HG02678 (cell line): ENCODE data around the gene HARS2.
"Not testable (repeated sequence)": the region's sequence is repeated elsewhere in the genome, so short reads cannot be mapped to it uniquely, and the experiment has no call there.

Experiments
- ATAC-seq: cut with Tn5 transposase; IDR thresholded peaks from one replicate; pipeline ENCODE4 v1.9.1; 2021; ENCODE audit warnings: mild to moderate bottlenecking, moderate library complexity; ENCODE audit not compliant: unreplicated experiment

The HARS2 gene, protein sequence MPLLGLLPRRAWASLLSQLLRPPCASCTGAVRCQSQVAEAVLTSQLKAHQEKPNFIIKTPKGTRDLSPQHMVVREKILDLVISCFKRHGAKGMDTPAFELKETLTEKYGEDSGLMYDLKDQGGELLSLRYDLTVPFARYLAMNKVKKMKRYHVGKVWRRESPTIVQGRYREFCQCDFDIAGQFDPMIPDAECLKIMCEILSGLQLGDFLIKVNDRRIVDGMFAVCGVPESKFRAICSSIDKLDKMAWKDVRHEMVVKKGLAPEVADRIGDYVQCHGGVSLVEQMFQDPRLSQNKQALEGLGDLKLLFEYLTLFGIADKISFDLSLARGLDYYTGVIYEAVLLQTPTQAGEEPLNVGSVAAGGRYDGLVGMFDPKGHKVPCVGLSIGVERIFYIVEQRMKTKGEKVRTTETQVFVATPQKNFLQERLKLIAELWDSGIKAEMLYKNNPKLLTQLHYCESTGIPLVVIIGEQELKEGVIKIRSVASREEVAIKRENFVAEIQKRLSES

DNA sequence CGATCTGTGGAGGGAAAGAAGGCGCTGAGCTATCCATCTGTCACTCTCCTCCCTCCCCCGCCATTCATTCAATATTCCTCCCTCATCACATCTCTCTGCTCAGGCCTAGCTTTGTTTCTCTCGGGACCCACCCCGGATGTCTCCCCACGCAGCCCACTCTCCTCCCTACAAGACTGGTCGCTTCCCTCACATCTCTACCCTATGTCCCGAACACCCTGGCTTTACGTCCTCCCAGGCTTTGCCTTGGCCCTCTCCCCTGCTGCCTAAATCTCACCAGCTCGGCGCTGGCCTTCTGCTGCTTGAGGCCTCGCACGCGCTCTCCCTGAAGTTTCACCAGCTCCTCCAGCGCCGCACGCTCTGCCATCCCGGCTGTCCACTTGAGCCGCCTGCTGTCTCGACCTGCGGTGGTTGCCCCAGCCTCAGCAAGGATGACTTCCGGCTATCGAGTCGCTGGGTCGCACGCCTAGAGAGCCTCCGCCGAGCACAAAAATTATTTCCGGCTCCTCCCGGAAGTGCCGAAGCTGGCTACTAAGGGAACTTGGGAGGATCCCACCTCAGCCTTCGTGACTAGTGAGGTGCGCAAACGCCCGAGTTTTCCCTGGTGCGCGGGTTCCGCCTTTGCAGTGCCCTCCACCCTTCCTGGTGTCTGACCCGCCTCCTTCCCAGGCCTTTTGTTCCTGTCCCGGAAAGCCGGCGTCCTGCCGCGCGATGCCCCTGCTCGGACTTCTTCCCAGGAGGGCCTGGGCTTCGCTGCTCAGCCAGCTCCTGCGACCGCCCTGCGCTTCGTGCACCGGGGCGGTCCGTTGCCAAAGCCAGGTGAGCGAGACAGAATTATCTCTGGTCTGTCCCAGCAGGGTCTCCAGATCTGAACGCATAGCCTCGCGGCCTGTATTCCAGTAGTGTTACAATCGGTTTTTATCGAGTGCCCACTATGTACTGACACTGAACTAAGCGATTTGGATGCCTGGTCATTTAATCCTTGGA is at the start of gene HARS2, which contains the start of gene HARS1:
HARS2 (plus strand) TSS at position 515 of the 984 bp plus-strand sequence; CDS start at position 709, 194 bp downstream.
HARS1 (minus strand) TSS at position 430 of the 984 bp plus-strand sequence; CDS start at position 364, 66 bp downstream.
- ATAC-seq: peak; percentile 97

DNA sequence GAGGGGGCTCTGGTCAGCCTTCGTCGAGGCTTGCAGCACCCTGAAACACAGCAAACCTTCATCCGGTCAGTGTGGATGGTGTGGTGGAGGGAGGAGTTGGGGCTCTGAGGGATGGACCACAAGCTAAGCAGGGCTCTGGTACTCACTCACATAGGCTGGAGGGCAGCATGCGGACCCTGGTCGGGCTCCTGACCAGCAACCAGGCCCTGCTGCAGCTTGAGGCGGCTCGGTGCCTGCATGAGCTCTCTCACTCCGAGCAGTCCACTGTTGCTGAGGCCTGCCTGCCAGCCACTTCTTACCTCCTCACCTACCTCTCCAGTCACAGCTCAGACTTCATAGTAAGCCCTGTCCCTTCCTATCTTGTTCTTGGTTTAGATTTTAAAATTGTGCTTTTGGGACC is 49.5 kb upstream of the HARS2 start:
- no peak for ATAC-seq

DNA sequence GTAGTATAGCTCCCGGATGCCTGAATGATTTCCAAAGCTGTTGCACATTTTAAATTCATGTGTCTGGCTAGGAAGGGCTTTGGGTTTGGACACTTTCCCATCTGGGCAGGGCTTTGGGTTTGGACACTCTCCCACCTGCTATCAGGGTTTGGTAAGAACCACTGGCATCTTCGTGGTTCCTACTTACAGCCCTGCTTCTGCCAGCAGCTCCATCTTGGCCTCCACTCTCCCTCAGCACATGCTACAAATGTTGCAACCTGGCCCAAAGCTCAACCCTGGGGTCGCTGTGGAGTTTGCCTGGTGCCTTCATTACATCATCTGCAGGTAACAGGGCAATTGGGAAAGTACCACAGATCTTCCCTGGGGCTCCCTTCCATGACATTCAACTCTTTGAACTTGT is 48.5 kb upstream of the HARS2 start:
- no peak for ATAC-seq

DNA sequence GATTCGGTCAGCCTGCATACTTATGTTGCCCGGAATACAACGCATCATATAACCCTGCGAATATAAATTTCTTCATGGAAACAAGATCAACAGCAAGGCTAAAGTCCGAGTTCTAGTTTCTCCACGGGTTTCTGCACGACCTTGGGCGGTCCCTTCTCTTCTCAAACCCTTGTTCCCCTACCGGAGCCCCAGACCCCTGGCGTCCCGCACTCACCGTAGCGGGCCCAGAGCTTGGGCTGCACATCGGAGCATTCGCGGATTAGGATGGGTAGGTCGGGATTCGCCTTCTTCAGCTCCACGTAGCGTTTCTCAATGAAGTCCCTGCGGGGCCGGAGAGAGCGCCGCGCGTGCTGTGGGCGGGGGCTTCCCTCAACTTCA is 44.2 kb upstream of the HARS2 start:
- ATAC-seq: peak; percentile 38

DNA sequence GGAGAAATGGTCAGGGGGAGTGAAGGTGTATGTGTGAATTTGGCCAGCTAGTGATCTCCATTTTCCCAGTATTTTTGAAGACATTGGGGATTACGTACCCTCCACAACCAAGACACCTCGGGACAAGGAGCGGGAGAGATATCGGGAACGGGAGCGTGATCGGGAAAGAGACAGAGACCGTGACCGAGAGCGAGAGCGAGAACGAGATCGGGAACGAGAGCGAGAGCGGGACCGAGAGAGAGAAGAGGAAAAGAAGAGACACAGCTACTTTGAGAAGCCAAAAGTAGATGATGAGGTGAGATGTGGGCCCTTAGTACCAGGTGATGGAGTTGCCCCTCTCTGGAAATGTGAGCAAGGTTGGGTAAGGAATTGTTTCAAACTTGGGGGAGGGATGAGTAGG is 32.4 kb upstream of the HARS2 start:
- no peak for ATAC-seq

DNA sequence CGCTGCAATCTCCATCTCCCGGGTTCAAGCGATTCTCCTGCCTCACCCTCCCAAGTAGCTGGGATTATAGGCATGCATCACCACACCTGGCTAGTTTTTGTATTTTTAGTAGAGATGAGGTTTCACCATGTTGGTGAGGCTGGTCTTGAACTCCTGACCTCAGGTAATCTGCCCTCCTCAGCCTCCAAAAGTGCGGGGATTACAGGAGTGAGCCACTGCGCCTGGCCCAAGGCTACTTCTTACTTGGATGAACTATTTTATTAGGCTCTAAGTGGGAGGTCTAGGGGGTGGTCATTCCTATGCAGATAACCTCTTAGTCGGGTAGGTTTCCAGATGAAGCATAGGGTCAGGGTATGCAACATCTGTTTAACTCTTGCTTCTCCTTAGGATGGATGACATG is 30.9 kb upstream of the HARS2 start:
- not testable (repeated sequence) for ATAC-seq

DNA sequence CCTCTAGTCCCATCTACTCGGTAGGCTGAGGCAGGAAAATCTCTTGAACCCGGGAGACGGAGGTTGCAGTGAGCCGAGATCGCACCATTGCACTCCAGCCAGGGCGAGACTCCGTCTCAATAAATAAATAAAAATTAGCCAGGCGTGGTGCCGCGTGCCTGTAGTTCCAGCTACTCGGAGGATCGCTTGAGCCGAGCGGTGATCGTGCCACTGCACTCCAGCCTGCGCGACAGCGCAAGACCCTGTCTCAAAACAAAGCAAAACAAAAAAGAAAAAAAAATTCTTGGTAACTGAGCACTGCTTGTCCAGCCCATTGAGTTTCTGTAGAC is 27.3 kb upstream of the HARS2 start:
- no peak for ATAC-seq

DNA sequence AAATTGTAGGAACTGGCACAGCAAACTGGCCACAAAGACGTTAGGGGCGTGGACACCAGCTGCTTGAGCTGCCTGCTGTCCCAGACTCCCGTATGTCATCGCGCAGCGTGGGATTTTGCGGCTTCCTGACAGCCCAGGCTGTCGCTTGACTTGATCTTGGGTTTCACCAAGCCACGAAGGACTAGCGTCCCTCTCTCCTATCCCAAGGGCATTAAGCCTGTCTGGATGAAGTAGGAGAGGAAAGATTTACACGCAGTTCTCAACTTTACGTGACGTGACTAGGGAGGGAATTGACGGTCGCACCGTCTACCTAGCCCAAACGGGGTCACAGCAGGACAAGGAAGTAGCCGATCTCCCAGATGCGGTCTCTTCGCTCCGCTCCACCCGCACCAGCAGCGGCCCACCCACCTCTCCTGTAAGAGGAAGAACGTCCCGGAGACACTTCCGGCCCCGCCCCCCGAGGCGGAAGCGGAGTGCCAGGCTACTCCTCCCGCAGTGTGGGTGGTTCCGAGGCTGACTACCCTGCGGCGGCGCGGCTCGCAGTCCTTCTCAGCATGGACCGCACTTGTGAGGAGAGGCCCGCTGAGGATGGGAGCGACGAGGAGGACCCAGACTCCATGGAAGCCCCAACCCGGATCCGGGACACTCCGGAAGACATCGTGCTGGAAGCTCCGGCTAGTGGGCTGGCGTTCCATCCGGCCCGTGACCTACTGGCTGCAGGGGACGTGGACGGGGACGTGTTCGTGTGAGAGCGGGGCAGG is 26.7 kb upstream of the HARS2 start, which contains the start of gene WDR55:
WDR55 (plus strand) TSS at position 546 of the 761 bp plus-strand sequence; CDS start at position 555, 9 bp downstream.
- ATAC-seq: peak; percentile 97

DNA sequence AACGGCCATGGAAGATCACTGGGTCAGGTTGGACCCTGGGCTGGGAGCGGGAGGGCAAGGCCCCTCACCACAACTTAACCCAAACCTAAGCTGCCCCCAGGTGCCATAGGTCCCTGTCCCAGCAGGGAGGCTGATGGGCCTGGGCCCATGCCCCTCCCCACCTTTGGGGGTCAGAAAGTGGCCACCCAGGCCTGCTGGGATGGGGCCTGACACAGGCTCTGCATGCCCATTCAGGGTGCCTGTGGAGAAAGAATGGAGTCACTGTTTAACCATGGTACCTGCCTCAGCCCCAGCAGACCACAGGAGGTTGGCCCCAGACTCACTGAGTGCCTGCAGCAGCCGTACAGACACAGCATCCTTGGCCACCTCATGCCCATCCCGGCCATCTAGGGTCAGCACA is 20.2 kb upstream of the HARS2 start:
- ATAC-seq: not testable (repeated sequence)

DNA sequence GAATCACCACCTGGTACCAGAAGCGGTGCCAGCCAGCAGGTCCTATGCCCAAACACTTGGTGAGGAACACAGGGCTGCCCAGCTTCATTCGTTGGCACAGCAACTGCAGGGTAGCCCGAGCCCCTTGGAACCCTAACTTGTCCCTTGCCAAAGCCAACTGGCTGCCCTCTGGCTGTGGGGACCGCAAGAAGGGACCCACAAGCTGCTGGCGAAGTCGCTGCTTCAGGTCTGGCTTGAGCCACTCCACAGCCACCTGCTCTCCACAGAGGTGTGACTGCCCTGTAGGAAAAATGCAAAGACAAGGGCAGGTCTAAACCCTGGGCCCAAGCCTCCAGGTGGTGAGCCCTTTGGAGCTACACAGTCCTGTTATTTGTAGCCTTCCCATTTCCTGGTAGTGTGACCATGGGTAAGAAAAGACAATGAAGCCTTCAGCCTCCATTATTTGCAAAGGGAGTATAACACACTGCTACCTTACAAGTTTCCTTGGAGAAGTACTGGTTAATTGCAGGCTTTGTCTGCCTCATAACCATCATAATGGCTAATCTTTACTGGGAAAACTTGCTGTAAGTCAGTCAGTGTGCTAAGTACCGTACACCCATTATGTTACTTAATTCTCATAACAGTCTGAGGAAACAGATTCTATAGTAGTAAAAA is 19.7 kb upstream of the HARS2 start:
- no peak for ATAC-seq

DNA sequence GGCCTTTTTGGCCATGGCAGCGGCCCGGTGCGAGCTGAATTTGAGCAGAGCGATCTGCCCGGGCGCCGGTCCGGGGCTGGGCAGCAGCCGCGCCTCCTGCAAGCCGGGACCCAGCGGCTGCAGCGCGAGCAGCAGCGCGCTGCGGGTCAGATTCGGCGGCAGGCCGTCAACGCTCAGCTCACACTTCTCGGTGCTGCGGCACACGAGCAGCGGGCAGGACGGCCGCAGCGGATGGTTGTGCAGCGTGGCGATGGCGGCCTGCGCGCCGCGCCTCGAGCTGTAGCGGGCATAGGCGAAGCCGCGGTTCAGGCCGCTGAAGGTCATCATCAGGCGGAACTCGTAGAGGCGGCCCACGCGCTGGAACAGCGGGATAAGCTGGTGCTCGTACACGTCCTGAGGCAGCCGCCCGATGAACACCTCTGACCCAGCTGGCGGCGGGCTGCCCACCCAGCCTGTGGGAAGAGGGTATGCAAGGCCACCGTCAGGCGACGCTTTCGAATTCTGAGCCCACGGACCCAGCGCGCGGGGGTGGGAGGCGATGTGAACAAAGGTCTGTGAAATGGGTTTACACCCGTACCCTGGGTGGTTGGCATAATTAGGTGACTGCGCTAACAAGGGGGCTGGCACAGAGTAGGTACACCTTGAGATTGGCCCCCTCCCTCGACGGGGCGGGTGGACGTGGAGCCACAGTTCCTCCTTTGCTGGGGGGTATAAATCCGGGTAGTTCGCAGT is 18.6 kb upstream of the HARS2 start:
- ATAC-seq: no peak

DNA sequence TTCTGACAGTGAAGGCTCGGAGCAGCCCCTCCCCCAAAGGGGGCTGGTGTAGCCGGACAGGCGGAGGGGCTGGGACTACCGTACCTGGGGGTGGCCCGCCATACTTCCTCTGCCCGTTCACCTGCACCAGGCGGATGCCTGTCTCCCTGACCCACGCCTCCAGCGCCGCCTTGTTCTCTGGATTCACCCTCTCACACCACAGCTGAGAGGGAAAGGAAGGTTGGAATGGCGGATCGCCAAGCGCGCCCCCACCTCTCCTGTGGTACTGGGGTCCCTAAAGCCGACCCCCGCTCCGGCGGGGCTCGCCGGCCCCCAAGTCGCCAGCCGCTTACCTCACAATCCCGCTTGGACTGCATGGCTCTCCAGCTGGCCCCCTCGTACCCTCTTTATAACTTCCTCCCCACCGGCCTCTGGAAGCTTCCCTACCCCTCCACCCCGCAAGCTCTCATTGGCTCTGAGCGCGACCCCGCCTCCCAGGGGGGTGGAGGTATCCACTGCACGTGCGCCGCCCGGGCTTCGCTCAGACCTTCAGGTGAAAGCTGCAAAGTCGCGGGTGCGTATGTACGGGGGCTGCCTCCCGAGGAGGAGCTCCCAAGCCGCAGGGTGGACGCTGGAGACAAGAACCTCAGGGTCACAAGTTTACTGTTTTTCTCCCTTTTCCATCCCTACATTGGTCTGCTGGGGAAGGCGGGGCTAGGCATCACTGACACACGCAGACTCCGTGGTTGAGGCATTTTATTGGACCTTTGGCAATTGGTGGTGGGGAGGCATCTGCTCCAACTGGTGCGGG is 17.9 kb upstream of the HARS2 start, which contains the start of gene DND1:
DND1 (minus strand) TSS at position 390 of the 790 bp plus-strand sequence; CDS start at position 356, 34 bp downstream.
- ATAC-seq: no peak

DNA sequence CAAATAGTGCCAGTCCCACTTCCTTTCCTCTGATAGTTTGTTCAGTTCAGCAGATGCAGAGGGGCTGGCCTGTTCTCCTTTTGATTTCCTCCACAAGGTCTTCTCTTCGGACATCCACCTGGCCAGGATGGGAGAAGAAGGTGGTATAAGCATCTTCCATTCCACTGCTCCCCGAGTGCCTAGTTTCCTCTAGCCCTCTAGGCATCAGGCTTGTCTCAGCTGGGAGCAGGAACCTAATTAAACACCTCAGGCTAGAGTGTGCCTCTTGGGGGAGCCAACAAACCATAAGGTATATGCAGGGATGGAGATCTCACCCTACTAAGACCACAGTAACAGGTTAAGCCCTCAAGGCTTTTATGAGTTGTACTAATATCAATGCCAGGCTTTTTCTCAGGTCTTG is 17.0 kb upstream of the HARS2 start:
- no peak for ATAC-seq

DNA sequence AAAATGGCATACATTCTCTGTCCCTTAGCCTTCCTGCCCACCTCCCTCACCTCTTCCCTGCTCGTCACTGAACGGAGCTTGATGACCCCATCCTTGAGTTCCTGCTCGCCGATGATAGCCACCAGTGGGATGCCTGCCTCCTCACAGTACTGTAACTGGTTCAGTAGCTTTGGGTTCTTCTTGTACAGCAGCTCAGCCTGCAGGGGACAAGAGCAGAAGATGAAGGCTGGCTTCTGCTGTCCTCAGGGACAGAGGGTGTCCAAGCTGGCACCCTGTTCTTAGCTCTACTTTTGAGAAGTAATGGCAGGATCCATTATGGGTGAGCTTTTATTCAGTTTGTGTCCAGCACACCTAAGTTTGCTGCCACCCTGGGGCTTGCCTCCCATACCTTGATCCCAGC is 16.6 kb upstream of the HARS2 start:
- ATAC-seq: no peak

DNA sequence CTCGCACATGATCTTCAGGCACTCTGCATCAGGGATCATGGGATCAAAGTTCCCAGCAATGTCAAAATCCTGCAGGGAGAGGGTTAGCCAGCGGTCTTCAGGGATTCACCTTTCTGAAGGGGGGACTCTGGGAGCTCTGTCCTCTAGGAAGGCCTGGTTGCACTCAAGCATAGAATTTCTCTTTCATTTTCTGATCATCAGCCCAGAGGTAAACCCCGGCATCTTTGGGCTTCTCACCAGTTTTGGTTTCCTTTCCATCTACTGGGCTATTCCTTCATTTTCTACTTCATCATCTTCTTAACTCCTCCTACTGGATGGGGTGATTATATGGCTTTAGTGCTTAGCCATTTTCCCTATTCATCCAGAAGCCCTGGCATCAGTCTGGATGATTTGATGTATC is 13.3 kb upstream of the HARS2 start:
- no peak for ATAC-seq

DNA sequence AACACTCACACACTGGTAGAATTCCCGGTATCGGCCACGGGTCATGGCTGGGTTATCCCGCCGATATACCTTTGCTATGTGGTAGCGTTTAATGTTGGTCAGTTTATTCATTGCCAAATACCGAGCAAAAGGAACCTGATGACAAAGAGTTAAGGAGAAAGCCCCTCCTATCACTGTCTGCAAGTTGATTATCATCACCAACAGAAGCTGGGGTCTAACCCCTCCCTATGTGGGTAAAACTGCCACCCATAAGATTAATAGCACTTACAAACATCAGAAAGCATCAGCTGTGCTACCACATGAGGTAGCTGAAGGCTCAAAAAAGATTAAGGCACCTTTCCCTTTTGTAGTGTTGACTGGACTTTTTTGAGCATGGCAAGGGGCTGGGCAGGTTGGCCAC is 12.3 kb upstream of the HARS2 start:
- ATAC-seq: no peak

DNA sequence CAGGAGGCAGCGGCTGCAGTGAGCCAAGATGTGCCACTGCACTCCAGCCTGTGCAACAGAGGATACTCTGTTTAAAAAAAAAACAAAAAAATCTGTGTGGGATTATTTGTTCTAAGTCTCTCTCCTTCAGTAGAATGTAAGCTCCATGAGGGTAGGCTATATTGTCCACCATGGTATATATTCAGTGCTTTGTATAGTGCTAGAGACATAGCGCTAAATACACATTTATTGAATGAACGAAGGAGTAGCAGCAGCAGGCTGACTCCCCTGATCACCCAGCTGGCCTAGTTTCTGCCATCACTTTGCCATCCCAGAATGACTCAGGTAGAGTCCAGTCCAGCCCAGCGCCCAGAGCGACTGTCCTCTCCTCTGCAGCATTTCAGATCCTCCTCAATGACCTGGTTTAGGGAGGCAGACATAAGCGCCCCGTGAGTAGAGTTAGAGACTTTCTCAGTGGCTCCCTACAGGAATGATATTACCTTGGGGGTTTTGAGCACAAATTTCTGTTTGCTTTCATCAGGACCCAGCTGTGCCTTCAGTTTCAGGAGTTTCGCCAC is 801 bp upstream of the HARS2 start:
- peak; percentile 0 for ATAC-seq

DNA sequence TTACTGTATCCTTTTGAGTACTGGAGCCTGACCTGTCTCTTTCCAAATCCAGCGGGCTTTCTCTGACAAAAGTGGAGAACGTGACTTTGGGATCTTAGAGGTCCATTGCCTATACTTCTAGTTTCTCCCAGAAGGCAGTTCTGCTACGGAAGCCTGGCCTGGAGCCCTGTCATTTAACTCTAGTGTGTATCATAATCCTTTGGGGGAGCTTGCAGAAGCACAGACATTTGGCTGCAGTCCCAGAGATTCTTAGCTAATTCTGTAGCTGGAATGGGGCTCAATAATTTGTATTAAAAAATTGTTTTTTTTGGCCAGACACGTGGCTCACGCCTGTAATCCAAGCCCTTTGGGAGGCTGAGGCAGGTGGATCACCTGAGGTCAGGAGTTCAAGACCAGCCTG is 3.0 kb downstream of the HARS2 start:
- no peak for ATAC-seq
